Measurements from ENCODE around the gene DBNL. TPM values are rescaled to one million over a fixed set of nuclear protein-coding genes. Genes with fewer than 3 reads are reported as not detected.

Gene DBNL
- total and polyA plus RNA-seq, 2 of the 13 experiments (the other 11 are each of a cell fraction or from before 2014, with no cell fraction given): 20.8 to 35.1 TPM

DNA sequence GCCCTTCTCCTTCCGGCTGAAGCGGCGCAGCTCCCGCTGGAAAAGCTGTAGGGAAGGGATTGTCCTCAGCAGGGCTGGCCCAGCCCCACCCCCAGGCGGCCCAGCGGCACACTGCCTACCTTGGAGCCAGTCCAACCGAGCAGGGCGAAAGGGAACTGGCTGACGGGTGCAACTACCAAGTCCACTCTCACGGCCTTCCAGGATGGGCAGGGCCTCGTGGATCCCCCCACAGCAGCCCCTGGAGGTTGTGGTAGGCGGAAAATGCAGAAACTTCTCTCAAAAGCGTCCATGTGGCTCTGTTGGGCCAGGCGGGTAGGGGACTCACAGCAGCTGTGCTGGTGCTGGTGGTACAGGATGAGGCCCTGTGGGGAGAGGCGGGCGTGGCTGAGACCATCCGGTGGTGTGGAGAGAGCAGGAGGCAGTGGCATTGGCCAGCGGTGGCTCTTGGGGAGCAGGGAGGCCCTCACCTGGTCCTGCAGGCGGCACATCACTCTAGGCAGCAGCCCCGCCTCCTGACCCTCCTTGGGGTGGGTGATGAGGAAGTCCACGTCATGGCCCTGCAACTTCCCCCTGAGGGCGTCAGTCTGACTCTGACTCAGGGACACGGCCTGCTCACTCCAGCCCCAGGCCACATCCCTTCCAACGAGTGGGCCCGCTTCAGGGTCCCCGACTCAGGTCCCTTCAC is 29.3 kb downstream of the DBNL start:
- POLR2A ChIA-PET: no interaction called here
- no TSS peak for BruUV-seq (replicated peaks)

More for the DNA sequence above, 29.3 kb downstream of the DBNL start:
- ATAC-seq (no peak), FAIRE-seq (no peak), DNase-seq (ENCODE audit: low spot score) (no peak)
- Histone ChIP-seq H3K9me3 (ENCODE audit: low read length) (no peaks in the 10 kb centered on the region), H3K27me3 (ENCODE audit: control insufficient read depth in 1 of 2, insufficient read depth in 2 of 2, low read length in 2 of 2) (no peaks in the 10 kb centered on the region), H3K4me1 (ENCODE audit: insufficient read depth, low read length) (peaks cover 23% of the 10 kb centered on the region), H3K36me3 (replicated peaks in 1 of 2; ENCODE audit: control insufficient read depth in 1 of 2, insufficient read depth in 2 of 2, low read length in 2 of 2) (peaks cover 10 to 29% of the 10 kb centered on the region in 2 experiments; a peak in 4 of 5 replicates), H2AFZ (ENCODE audit: low read length) (no peak overlapping the region), H3K4me2 (ENCODE audit: low read depth, low read length) (no peak overlapping the region), H3K27ac (ENCODE audit: extremely low read length, insufficient read depth, low read length) (no peak overlapping the region), H3K4me3 (replicated peaks in 1 of 3; ENCODE audit: insufficient read depth in 1 of 3, low read depth in 2 of 3, low read length in 3 of 3) (no peak overlapping the region), H3K9ac (ENCODE audit: insufficient read depth, low read depth, low read length) (no peak overlapping the region), H4K20me1 (ENCODE audit: insufficient read depth, low read length) (no peaks in the 10 kb centered on the region), H3K79me2 (ENCODE audit: insufficient read depth, low read length) (no peaks in the 10 kb centered on the region)
- intact Hi-C loops (cut with micrococcal nuclease; ENCODE audit: unreplicated experiment): loop anchor here (5.0 kb wide), 1 partner anchor 52 kb away; no protein-coding TSS in a partner anchor
- in situ Hi-C loops (cut with HindIII; ENCODE audit: extremely low pct_ligation_motif_present, low pct_unique_long_range_greater_than_20kb): no loop called here
- WGBS (ENCODE audit: low lambda C conversion rate): 96% methylated on average over 10 of the region's 26 CpGs
- TF ChIP-seq, protein P1, sequence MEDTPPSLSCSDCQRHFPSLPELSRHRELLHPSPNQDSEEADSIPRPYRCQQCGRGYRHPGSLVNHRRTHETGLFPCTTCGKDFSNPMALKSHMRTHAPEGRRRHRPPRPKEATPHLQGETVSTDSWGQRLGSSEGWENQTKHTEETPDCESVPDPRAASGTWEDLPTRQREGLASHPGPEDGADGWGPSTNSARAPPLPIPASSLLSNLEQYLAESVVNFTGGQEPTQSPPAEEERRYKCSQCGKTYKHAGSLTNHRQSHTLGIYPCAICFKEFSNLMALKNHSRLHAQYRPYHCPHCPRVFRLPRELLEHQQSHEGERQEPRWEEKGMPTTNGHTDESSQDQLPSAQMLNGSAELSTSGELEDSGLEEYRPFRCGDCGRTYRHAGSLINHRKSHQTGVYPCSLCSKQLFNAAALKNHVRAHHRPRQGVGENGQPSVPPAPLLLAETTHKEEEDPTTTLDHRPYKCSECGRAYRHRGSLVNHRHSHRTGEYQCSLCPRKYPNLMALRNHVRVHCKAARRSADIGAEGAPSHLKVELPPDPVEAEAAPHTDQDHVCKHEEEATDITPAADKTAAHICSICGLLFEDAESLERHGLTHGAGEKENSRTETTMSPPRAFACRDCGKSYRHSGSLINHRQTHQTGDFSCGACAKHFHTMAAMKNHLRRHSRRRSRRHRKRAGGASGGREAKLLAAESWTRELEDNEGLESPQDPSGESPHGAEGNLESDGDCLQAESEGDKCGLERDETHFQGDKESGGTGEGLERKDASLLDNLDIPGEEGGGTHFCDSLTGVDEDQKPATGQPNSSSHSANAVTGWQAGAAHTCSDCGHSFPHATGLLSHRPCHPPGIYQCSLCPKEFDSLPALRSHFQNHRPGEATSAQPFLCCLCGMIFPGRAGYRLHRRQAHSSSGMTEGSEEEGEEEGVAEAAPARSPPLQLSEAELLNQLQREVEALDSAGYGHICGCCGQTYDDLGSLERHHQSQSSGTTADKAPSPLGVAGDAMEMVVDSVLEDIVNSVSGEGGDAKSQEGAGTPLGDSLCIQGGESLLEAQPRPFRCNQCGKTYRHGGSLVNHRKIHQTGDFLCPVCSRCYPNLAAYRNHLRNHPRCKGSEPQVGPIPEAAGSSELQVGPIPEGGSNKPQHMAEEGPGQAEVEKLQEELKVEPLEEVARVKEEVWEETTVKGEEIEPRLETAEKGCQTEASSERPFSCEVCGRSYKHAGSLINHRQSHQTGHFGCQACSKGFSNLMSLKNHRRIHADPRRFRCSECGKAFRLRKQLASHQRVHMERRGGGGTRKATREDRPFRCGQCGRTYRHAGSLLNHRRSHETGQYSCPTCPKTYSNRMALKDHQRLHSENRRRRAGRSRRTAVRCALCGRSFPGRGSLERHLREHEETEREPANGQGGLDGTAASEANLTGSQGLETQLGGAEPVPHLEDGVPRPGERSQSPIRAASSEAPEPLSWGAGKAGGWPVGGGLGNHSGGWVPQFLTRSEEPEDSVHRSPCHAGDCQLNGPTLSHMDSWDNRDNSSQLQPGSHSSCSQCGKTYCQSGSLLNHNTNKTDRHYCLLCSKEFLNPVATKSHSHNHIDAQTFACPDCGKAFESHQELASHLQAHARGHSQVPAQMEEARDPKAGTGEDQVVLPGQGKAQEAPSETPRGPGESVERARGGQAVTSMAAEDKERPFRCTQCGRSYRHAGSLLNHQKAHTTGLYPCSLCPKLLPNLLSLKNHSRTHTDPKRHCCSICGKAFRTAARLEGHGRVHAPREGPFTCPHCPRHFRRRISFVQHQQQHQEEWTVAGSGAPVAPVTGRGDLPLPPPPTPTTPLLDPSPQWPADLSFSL (CRISPR knock-in tag; IDR thresholded peaks at IDR 0.05): no peak
- TF ChIP-seq RBFOX2 (IDR thresholded peaks at IDR 0.05; ENCODE audit: low read depth, low read length): peak; percentile 45; the same call in 1 of the 2 replicates
- no peak for TF ChIP-seq CCAR2 (optimal IDR thresholded peaks at IDR 0.05; ENCODE audit: low read depth, low read length)
- TF ChIP-seq NCOR1 (IDR thresholded peaks at IDR 0.05; ENCODE audit: borderline replicate concordance, low read length): no peak
- TF ChIP-seq, protein P2, sequence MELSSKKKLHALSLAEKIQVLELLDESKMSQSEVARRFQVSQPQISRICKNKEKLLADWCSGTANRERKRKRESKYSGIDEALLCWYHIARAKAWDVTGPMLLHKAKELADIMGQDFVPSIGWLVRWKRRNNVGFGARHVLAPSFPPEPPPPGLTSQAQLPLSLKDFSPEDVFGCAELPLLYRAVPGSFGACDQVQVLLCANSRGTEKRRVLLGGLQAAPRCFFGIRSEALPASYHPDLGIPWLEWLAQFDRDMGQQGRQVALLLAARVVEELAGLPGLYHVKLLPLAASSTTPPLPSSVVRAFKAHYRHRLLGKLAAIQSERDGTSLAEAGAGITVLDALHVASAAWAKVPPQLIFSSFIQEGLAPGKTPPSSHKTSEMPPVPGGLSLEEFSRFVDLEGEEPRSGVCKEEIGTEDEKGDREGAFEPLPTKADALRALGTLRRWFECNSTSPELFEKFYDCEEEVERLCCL (CRISPR knock-in tag; IDR thresholded peaks at IDR 0.05; ENCODE audit: borderline replicate concordance): no peak
- CTCF ChIA-PET (ENCODE audit: low intra/inter-chr PET ratio, low total read pairs): no interaction called here
